HEK293 (cell line): ENCODE results near the gene ADAM19.

Experiments used
- CTCF ChIA-PET: fragments of 350-600 bp; formaldehyde crosslinking; extraction: SDS; loops from one replicate; lab custom pipeline; 2021; ENCODE audit warnings: antibody characterized with exemption; lab: Yijun Ruan, JAX
- POLR2A ChIA-PET: fragments of 300-600 bp; formaldehyde crosslinking; extraction: SDS; loops from one replicate; lab custom pipeline; 2020; ENCODE audit warnings: antibody characterized with exemption, inconsistent platforms; lab: Yijun Ruan, JAX
- H3K27ac ChIP-seq: fragments of 200-500 bp; sonication (Bioruptor generic); 2 replicates; pipeline ENCODE4 v1.5.1; 2014; ENCODE audit warnings: low read depth, low read length, control low read depth, inconsistent platforms; ENCODE audit errors: extremely low read depth
- H3K36me3 ChIP-seq, 2 experiments: fragments of 200-500 bp in 1 of 2; sonication (Bioruptor generic) in 1 of 2; 1 replicate in 1 of 2; 2 replicates in 1 of 2; pipeline ENCODE4 v1.5.1; 2014 to 2017; ENCODE audit warnings: inconsistent platforms in 2 of 2, low read length in 2 of 2; ENCODE audit not compliant: control insufficient read depth in 2 of 2, insufficient read depth in 1 of 2
- H3K4me1 ChIP-seq: fragments of 200-500 bp; sonication (Bioruptor generic); 2 replicates; pipeline ENCODE4 v1.5.1; 2014; ENCODE audit warnings: mild to moderate bottlenecking, low read length, inconsistent platforms; ENCODE audit not compliant: control insufficient read depth, insufficient read depth
- H3K4me3 ChIP-seq: 2 replicates; pipeline ENCODE4 v1.5.1; 2011; ENCODE audit warnings: low read depth, mild to moderate bottlenecking, control low read depth, low read length, moderate library complexity
- H3K9me3 ChIP-seq: fragments of 200-500 bp; sonication (Bioruptor generic); 2 replicates; pipeline ENCODE4 v1.5.1; 2014; ENCODE audit warnings: low read depth, low read length, inconsistent platforms; ENCODE audit not compliant: control insufficient read depth, insufficient read depth
- FEZF1 ChIP-seq: fragments of 450-650 bp; formaldehyde crosslinking; IDR thresholded peaks from 2 replicates; pipeline ENCODE4 v1.5.1; 2016; ENCODE audit warnings: missing biosample characterization, missing genetic modification characterization
- HOXA7 ChIP-seq: sonication (generic); formaldehyde crosslinking; IDR thresholded peaks from 2 replicates; pipeline ENCODE4 v1.8.1; 2022; ENCODE audit warnings: missing genetic modification reagents, borderline replicate concordance
- OSR2 ChIP-seq: fragments of 450-650 bp; formaldehyde crosslinking; IDR thresholded peaks from 2 replicates; pipeline ENCODE4 v1.5.1; 2016; ENCODE audit warnings: missing biosample characterization, missing genetic modification characterization
- PRDM2 ChIP-seq: fragments of 450-650 bp; formaldehyde crosslinking; IDR thresholded peaks from 2 replicates; pipeline ENCODE4 v1.5.1; 2016; ENCODE audit warnings: missing biosample characterization, missing genetic modification characterization, borderline replicate concordance
- SETDB1 ChIP-seq: IDR thresholded peaks from one replicate; pipeline ENCODE4 v1.6.1; 2017; ENCODE audit warnings: mild to moderate bottlenecking, low read length, moderate library complexity, mixed read lengths; ENCODE audit not compliant: insufficient read length
- ZBTB44 ChIP-seq: fragments of 450-650 bp; IDR thresholded peaks from 2 replicates; pipeline ENCODE4 v1.5.1; 2018; ENCODE audit warnings: missing biosample characterization, mild to moderate bottlenecking, missing genetic modification characterization
- ZFP37 ChIP-seq: fragments of 450-650 bp; formaldehyde crosslinking; IDR thresholded peaks from 2 replicates; pipeline ENCODE4 v1.5.1; 2016; ENCODE audit warnings: missing biosample characterization, missing genetic modification characterization
- ZNF114 ChIP-seq: fragments of 450-650 bp; formaldehyde crosslinking; IDR thresholded peaks from 2 replicates; pipeline ENCODE4 v1.5.0; 2017; ENCODE audit warnings: missing biosample characterization, missing genetic modification characterization
- ZNF157 ChIP-seq: fragments of 450-650 bp; formaldehyde crosslinking; IDR thresholded peaks from 2 replicates; pipeline ENCODE4 v1.5.1; 2016; ENCODE audit warnings: missing biosample characterization, missing genetic modification characterization
- ZNF174 ChIP-seq: fragments of 450-650 bp; formaldehyde crosslinking; IDR thresholded peaks from 2 replicates; pipeline ENCODE4 v1.5.0; 2017; ENCODE audit warnings: missing biosample characterization, mild to moderate bottlenecking, missing genetic modification characterization
- ZNF324 ChIP-seq: fragments of 450-650 bp; formaldehyde crosslinking; IDR thresholded peaks from 2 replicates; pipeline ENCODE4 v1.5.1; 2016; ENCODE audit warnings: missing biosample characterization, missing genetic modification characterization
- ZNF350 ChIP-seq: fragments of 450-650 bp; formaldehyde crosslinking; IDR thresholded peaks from 2 replicates; pipeline ENCODE4 v1.5.0; 2017; ENCODE audit warnings: missing biosample characterization, mild to moderate bottlenecking, missing genetic modification characterization
- ZNF362 ChIP-seq: fragments of 450-650 bp; formaldehyde crosslinking; IDR thresholded peaks from 2 replicates; pipeline ENCODE4 v1.5.1; 2016; ENCODE audit warnings: missing biosample characterization, missing genetic modification characterization
- ZNF404 ChIP-seq: fragments of 450-650 bp; formaldehyde crosslinking; IDR thresholded peaks from 2 replicates; pipeline ENCODE4 v1.5.1; 2017; ENCODE audit warnings: missing biosample characterization, missing genetic modification characterization
- ZNF416 ChIP-seq: fragments of 450-650 bp; formaldehyde crosslinking; IDR thresholded peaks from 2 replicates; pipeline ENCODE4 v1.5.1; 2016; ENCODE audit warnings: missing biosample characterization, missing genetic modification characterization
- ZNF423 ChIP-seq: fragments of 450-650 bp; formaldehyde crosslinking; IDR thresholded peaks from 2 replicates; pipeline ENCODE4 v1.5.1; 2016; ENCODE audit warnings: missing biosample characterization, missing genetic modification characterization
- ZNF548 ChIP-seq: fragments of 450-650 bp; formaldehyde crosslinking; IDR thresholded peaks from 2 replicates; pipeline ENCODE4 v1.5.1; 2016; ENCODE audit warnings: missing biosample characterization, missing genetic modification characterization
- ZNF558 ChIP-seq: fragments of 450-650 bp; formaldehyde crosslinking; IDR thresholded peaks from 2 replicates; pipeline ENCODE4 v1.5.1; 2016; ENCODE audit warnings: missing biosample characterization, missing genetic modification characterization
- ZNF664 ChIP-seq: fragments of 450-650 bp; formaldehyde crosslinking; IDR thresholded peaks from 2 replicates; pipeline ENCODE4 v1.5.1; 2016; ENCODE audit warnings: missing biosample characterization, missing genetic modification characterization
- ZNF837 ChIP-seq: fragments of 450-650 bp; formaldehyde crosslinking; IDR thresholded peaks from 2 replicates; pipeline ENCODE4 v1.5.1; 2016; ENCODE audit warnings: missing biosample characterization, missing genetic modification characterization

Gene ADAM19

GRCh38 chr5:157570531-157571200 is 4.9 kb downstream of the ADAM19 start:
- no peaks in the 10 kb centered on the region for H3K36me3 ChIP-seq
- POLR2A ChIA-PET = no interaction called here
- no peak overlapping the region for H3K4me3 ChIP-seq
- no peaks in the 10 kb centered on the region; the same call in 1 of the 2 replicates for H3K4me1 ChIP-seq
- no peaks in the 10 kb centered on the region for H3K9me3 ChIP-seq
- CTCF ChIA-PET = no interaction called here
- H3K27ac ChIP-seq = no peak overlapping the region
- no peak for TF ChIP-seq ZNF404 (tag by site-specific recombination)
- TF ChIP-seq FEZF1 (tag by site-specific recombination) = no peak
- TF ChIP-seq OSR2 (tag by site-specific recombination) = no peak
- TF ChIP-seq ZNF350 = no peak
- no peak for TF ChIP-seq ZFP37 (tag by site-specific recombination)
- TF ChIP-seq ZNF548 (tag by site-specific recombination) = no peak
- no peak for TF ChIP-seq ZNF324
- no peak for TF ChIP-seq ZNF558 (tag by site-specific recombination)
- TF ChIP-seq ZBTB44 (tag by site-specific recombination) = no peak
- no peak for TF ChIP-seq ZNF157 (tag by site-specific recombination)
- TF ChIP-seq ZNF114 (tag by site-specific recombination) = no peak
- TF ChIP-seq ZNF362 (tag by site-specific recombination) = no peak
- TF ChIP-seq PRDM2 (tag by site-specific recombination) = no peak
- no peak for TF ChIP-seq ZNF416 (tag by site-specific recombination)
- no peak for TF ChIP-seq HOXA7 (CRISPR knock-in tag)
- no peak for TF ChIP-seq SETDB1
- TF ChIP-seq ZNF174 (tag by site-specific recombination) = no peak

GRCh38 chr5:157568720-157569119 is 6.9 kb downstream of the ADAM19 start:
- Histone ChIP-seq H3K27ac (no peak overlapping the region), H3K36me3 (no peaks in the 10 kb centered on the region), H3K9me3 (no peaks in the 10 kb centered on the region), H3K4me1 (no peaks in the 10 kb centered on the region; the same call in 1 of the 2 replicates), H3K4me3 (no peak overlapping the region)
- POLR2A ChIA-PET = interaction anchor here (0.7 kb wide), 1 partner anchor 181 kb away, joined by 3 read pairs; no protein-coding TSS in a partner anchor
- CTCF ChIA-PET = no interaction called here
- TF ChIP-seq ZNF423 (tag by site-specific recombination) (no peak), ZNF837 (tag by site-specific recombination) (no peak), ZNF664 (tag by site-specific recombination) (no peak)
